Measurements from ENCODE around the gene OPN1LW.
"Not testable (repeated sequence)": the region's sequence is repeated elsewhere in the genome, so short reads cannot be mapped to it uniquely, and the experiment has no call there.

Gene OPN1LW

DNA sequence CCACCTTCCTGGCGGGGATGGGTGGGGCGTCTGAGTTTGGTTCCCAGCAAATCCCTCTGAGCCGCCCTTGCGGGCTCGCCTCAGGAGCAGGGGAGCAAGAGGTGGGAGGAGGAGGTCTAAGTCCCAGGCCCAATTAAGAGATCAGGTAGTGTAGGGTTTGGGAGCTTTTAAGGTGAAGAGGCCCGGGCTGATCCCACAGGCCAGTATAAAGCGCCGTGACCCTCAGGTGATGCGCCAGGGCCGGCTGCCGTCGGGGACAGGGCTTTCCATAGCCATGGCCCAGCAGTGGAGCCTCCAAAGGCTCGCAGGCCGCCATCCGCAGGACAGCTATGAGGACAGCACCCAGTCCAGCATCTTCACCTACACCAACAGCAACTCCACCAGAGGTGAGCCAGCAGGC is at the start of gene OPN1LW:
Gene OPN1LW (plus strand): TSS at position 234 of the 400 bp plus-strand sequence. CDS start 41 bp downstream, at position 275.
- H3K9me2 ChIP-seq (replicated peaks; ENCODE audit: insufficient read depth, low read length); H2AFZ ChIP-seq (ENCODE audit: low read length); H3K4me3 ChIP-seq (ENCODE audit: low read length); H3K79me2 ChIP-seq (ENCODE audit: low read length); H4K20me1 ChIP-seq (ENCODE audit: insufficient read depth, low read length); H3K4me2 ChIP-seq (ENCODE audit: low read depth, low read length); H3K4me1 ChIP-seq (ENCODE audit: low read length); H3K27me3 ChIP-seq (replicated peaks; ENCODE audit: insufficient read depth, low read length); H3K27ac ChIP-seq (ENCODE audit: low read length); H3K9me3 ChIP-seq (replicated peaks; ENCODE audit: insufficient read depth, low read length); H3K9ac ChIP-seq (ENCODE audit: low read length); H3F3A ChIP-seq (ENCODE audit: insufficient read depth, low read length); H3K36me3 ChIP-seq (replicated peaks; ENCODE audit: insufficient read depth, low read length); DNase-seq: not testable (repeated sequence)

DNA sequence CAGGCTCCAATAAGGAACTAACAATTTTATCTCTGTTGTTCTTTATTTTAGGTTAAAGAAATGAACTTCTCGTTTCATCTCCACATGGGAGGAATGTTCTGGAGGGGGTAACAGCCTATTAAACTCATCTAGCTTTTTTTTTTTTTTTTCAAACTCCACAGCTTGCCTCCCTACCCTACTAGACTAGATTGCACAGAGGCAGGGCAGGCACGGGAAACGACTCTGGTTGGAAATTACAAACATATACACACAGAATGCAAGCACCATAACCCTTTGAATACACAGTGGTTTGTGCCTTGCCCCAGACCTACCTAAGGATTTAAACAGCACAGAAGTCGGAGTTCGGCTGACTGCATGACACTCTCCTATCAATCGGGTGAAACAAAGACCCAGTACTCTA is 49.2 kb upstream of the OPN1LW start:
- H3K27ac ChIP-seq (ENCODE audit: low read length), result no peak overlapping the region
- no peaks in the 10 kb centered on the region for H3K9me3 ChIP-seq (replicated peaks; ENCODE audit: insufficient read depth, low read length)
- H2AFZ ChIP-seq (ENCODE audit: low read length), result no peak overlapping the region
- no peak overlapping the region for H3K4me3 ChIP-seq (ENCODE audit: low read length)
- H3F3A ChIP-seq (ENCODE audit: insufficient read depth, low read length), result peaks cover 2% of the 10 kb centered on the region; the same call in 1 of the 2 replicates
- no peak for DNase-seq
- TF ChIP-seq EZH2phosphoT487 (IDR thresholded peaks at IDR 0.05; ENCODE audit: low read length), result no peak
- H4K20me1 ChIP-seq (ENCODE audit: insufficient read depth, low read length), result peaks cover 32% of the 10 kb centered on the region
- peaks cover 69% of the 10 kb centered on the region for H3K79me2 ChIP-seq (ENCODE audit: low read length)
- no peaks in the 10 kb centered on the region for H3K9me2 ChIP-seq (replicated peaks; ENCODE audit: insufficient read depth, low read length)
- H3K4me1 ChIP-seq (ENCODE audit: low read length), result peaks cover 9% of the 10 kb centered on the region; the same call in 1 of the 2 replicates
- H3K4me2 ChIP-seq (ENCODE audit: low read depth, low read length), result no peak overlapping the region
- no peak overlapping the region for H3K9ac ChIP-seq (ENCODE audit: low read length)
- H3K36me3 ChIP-seq (replicated peaks; ENCODE audit: insufficient read depth, low read length), result no peaks in the 10 kb centered on the region
- no peaks in the 10 kb centered on the region for H3K27me3 ChIP-seq (replicated peaks; ENCODE audit: insufficient read depth, low read length)

DNA sequence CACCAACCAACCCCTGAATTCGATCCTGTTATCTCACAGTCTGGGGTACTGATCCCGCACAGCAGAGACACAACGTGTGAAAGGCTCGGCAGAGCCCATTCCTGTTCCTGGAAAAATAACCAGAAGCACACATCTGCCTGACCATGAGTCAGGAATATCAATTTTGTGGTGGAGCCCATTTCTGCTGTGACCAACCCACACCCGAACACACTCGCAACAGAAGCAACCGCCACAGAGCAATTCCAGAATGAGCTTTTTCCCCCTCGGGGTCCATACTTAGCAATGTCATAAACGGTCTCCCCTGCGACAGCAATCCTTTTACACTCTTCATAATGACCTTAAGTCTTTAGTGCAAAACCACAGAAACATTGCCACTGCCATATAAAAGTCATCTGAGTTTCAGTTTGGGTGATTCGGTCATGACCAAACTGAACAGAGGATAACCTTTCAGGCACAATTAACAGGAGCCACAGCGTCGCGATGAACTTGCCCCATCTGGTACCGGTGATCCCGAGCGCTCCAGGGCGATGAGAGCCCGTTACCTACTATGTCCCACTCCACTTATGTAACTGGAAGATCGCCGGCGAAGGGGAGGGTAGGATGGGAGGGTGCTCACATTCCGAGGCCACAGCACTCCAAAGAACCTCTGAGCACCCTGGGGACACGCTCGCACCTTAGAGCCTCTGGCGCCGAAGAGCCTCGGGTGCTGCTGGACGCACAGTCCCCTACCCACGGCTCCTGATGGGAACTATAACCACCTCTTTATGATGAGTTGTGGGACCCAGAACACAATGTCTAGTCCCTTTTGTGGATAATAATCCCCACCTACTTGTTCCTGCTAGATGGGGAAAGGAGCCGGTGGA is 47.7 kb upstream of the OPN1LW start:
- DNase-seq, result peak; percentile 52
- TF ChIP-seq, protein P1, sequence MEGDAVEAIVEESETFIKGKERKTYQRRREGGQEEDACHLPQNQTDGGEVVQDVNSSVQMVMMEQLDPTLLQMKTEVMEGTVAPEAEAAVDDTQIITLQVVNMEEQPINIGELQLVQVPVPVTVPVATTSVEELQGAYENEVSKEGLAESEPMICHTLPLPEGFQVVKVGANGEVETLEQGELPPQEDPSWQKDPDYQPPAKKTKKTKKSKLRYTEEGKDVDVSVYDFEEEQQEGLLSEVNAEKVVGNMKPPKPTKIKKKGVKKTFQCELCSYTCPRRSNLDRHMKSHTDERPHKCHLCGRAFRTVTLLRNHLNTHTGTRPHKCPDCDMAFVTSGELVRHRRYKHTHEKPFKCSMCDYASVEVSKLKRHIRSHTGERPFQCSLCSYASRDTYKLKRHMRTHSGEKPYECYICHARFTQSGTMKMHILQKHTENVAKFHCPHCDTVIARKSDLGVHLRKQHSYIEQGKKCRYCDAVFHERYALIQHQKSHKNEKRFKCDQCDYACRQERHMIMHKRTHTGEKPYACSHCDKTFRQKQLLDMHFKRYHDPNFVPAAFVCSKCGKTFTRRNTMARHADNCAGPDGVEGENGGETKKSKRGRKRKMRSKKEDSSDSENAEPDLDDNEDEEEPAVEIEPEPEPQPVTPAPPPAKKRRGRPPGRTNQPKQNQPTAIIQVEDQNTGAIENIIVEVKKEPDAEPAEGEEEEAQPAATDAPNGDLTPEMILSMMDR (IDR thresholded peaks at IDR 0.05; ENCODE audit: low read length), result no peak
- TF ChIP-seq EZH2 (optimal IDR thresholded peaks at IDR 0.05; ENCODE audit: low read depth, low read length), result no peak
- TF ChIP-seq EZH2phosphoT487 (IDR thresholded peaks at IDR 0.05; ENCODE audit: low read length), result no peak
- H3K27me3 ChIP-seq (replicated peaks; ENCODE audit: insufficient read depth, low read length), result no peaks in the 10 kb centered on the region
- no peaks in the 10 kb centered on the region for H3K9me2 ChIP-seq (replicated peaks; ENCODE audit: insufficient read depth, low read length)
- peak overlapping the region; percentile 44; the same call in 1 of the 2 replicates for H3K9ac ChIP-seq (ENCODE audit: low read length)
- peaks cover 32% of the 10 kb centered on the region for H4K20me1 ChIP-seq (ENCODE audit: insufficient read depth, low read length)
- H3K36me3 ChIP-seq (replicated peaks; ENCODE audit: insufficient read depth, low read length), result no peaks in the 10 kb centered on the region
- peaks cover 54% of the 10 kb centered on the region for H3K79me2 ChIP-seq (ENCODE audit: low read length)
- H3F3A ChIP-seq (ENCODE audit: insufficient read depth, low read length), result peaks cover 2% of the 10 kb centered on the region; the same call in 1 of the 2 replicates
- H3K4me2 ChIP-seq (ENCODE audit: low read depth, low read length), result peak overlapping the region; percentile 61
- H2AFZ ChIP-seq (ENCODE audit: low read length), result no peak overlapping the region
- H3K4me3 ChIP-seq (ENCODE audit: low read length), result peak overlapping the region; percentile 64
- peaks cover 9% of the 10 kb centered on the region; the same call in 1 of the 2 replicates for H3K4me1 ChIP-seq (ENCODE audit: low read length)
- no peaks in the 10 kb centered on the region for H3K9me3 ChIP-seq (replicated peaks; ENCODE audit: insufficient read depth, low read length)
- H3K27ac ChIP-seq (ENCODE audit: low read length), result peak overlapping the region; percentile 34; the same call in 1 of the 2 replicates

DNA sequence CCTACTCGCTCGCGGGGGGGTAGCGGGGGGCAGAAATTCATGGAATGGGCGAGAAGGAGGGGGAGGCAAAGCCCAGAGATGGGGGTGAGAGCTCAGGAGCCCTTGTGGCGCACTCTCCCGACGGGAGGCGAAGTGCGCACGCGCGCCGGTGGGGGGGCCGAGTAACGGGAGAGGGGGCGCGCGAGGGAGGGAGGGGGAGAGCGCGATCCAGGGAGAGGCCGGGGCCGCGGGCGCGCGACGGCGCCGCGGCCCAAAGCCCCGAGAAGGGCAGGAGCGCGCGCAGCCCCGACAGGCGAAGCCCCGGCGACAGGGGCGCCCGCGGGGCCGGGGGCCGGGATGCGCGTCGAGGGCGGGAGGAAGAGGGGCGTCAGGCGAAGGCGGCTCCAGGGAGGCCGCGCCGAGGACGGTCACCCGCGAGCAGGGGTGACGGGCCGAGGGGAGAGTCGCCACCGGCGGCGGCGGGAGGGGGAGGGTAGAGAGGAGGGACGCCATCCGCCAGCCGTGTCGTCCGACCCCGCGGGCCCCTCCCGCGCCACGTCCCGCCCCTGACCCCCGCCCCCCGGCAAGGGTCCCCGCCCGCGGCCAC is 46.9 kb upstream of the OPN1LW start:
- TF ChIP-seq EZH2 (optimal IDR thresholded peaks at IDR 0.05; ENCODE audit: low read depth, low read length) (no peak), EZH2phosphoT487 (IDR thresholded peaks at IDR 0.05; ENCODE audit: low read length) (no peak)
- TF ChIP-seq, protein P1 (IDR thresholded peaks at IDR 0.05; ENCODE audit: low read length), result no peak
- Histone ChIP-seq H2AFZ (ENCODE audit: low read length) (no peak overlapping the region), H3K4me1 (ENCODE audit: low read length) (peaks cover 9% of the 10 kb centered on the region; the same call in 1 of the 2 replicates), H3K36me3 (replicated peaks; ENCODE audit: insufficient read depth, low read length) (no peaks in the 10 kb centered on the region), H3K79me2 (ENCODE audit: low read length) (peaks cover 47% of the 10 kb centered on the region), H4K20me1 (ENCODE audit: insufficient read depth, low read length) (peaks cover 31% of the 10 kb centered on the region), H3K9me3 (replicated peaks; ENCODE audit: insufficient read depth, low read length) (no peaks in the 10 kb centered on the region), H3F3A (ENCODE audit: insufficient read depth, low read length) (peaks cover 2% of the 10 kb centered on the region; the same call in 1 of the 2 replicates), H3K9ac (ENCODE audit: low read length) (peak overlapping the region; percentile 44; the same call in 1 of the 2 replicates), H3K9me2 (replicated peaks; ENCODE audit: insufficient read depth, low read length) (no peaks in the 10 kb centered on the region), H3K27me3 (replicated peaks; ENCODE audit: insufficient read depth, low read length) (no peaks in the 10 kb centered on the region), H3K4me3 (ENCODE audit: low read length) (peak overlapping the region; percentile 64), H3K4me2 (ENCODE audit: low read depth, low read length) (peak overlapping the region; percentile 61), H3K27ac (ENCODE audit: low read length) (peak overlapping the region; percentile 34; the same call in 1 of the 2 replicates)
- peak; percentile 46 for DNase-seq
